ENCODE measurements around the gene RNF44.

GRCh38 chr5:176508603-176509002 lies 28.6 kb downstream of the RNF44 start:
- TF ChIP-seq REST (IDR thresholded peaks at IDR 0.05; ENCODE audit: insufficient read depth in 1 of 2, low read depth in 2 of 2, low read length in 2 of 2) (no peak), POLR2AphosphoS5 (IDR thresholded peaks at IDR 0.05; ENCODE audit: low read depth, low read length) (no peak), TAF1 (IDR thresholded peaks at IDR 0.05; ENCODE audit: borderline replicate concordance, insufficient read depth, low read length) (no peak)
